Psoas muscle (tissue), 8 donors: ENCODE results near the gene PRPF19. TPM values are rescaled to one million over a fixed set of nuclear protein-coding genes. Genes with fewer than 3 reads are reported as not detected.
A peak's percentile ranks its signal among the peaks of the same experiment; 100 is the strongest.

Source experiments
- ATAC-seq, 4 donors: fragments of 200-7000 bp; cut with Tn5 transposase; one replicate each; pipeline ENCODE4 v1.9.1; 2020; ENCODE audit warnings: moderate library complexity in 3 of 4, mild to moderate bottlenecking in 2 of 4
- DNase-seq, 2 donors: peaks; one replicate each; pipeline ENCODE4 v3.0.0-alpha.2; 2020
- H3K27ac ChIP-seq: fragments of 200-600 bp; one replicate; pipeline ENCODE4 v1.8.0; 2022
- H3K27me3 ChIP-seq, 3 donors: fragments of 200-600 bp in 1 of 3; one replicate each; pipeline versions ENCODE4 v1.6.1 to v1.8.0; 2013 to 2022; ENCODE audit warnings: low read length in 2 of 3, mild to moderate bottlenecking in 2 of 3, moderate library complexity in 1 of 3; ENCODE audit not compliant: insufficient read depth in 3 of 3
- H3K36me3 ChIP-seq, 2 donors: fragments of 200-600 bp in 1 of 2; one replicate each; pipeline versions ENCODE4 v1.6.1 to v1.8.0; 2013 to 2022; ENCODE audit warnings: low read depth in 1 of 2, mild to moderate bottlenecking in 1 of 2, moderate library complexity in 1 of 2; ENCODE audit not compliant: insufficient read depth in 1 of 2
- H3K4me1 ChIP-seq: fragments of 200-600 bp; one replicate; pipeline ENCODE4 v1.8.0; 2022
- H3K4me3 ChIP-seq: fragments of 200-600 bp; one replicate; pipeline ENCODE4 v1.8.0; 2022; ENCODE audit warnings: mild to moderate bottlenecking
- H3K9me3 ChIP-seq: fragments of 200-600 bp; one replicate; pipeline ENCODE4 v1.8.0; 2022
- WGBS, 3 donors: extraction: QIAGEN DNeasy Blood & Tissue Kit; methylation state at CpG; one replicate each; pipeline versions ENCODE4 v1.1.6 to v1.1.7; 2013; 5-methylcytosine and 5-hydroxymethylcytosine counted together
- intact Hi-C, 2 donors: fragments of 100-400 bp; cut with DNase I; formaldehyde crosslinking; loops; one replicate each; pipeline versions ENCODE4 v1.11.0 to v1.14.2; 2022
- polyA plus RNA-seq, 3 donors: library from polyadenylated mRNA; stranded (reverse); fragments of 200-250 nt; gene quantifications; one replicate each; pipeline ENCODE4 v1.2.3, GENCODE V29; 2013
- total RNA-seq, 4 donors: library from RNA; stranded (reverse); fragmentation: NEBNext Ultra II Directional in 2 of 4; extraction: Animal tissue kit (Norgen Biotek cat#: 25700) in 2 of 4; gene quantifications; one replicate each; pipeline versions ENCODE4 v1.2.1 to v1.2.4, GENCODE V29; 2021 to 2023
- TF ChIP-seq, protein P1 (sequence below): fragments of 200-600 bp; IDR thresholded peaks from one replicate; pipeline ENCODE4 v1.8.0; 2022; ENCODE audit warnings: antibody characterized with exemption
- donor health status: healthy with polysubstance abuse.
- donor health status: DM: no; HTN: no; CAD: no; lungs with moderate emphysema.
- donor health status: Bipolar disorder and iron deficiency.
- donor health status: healthy.
- donor health status: DM: yes; HTN: yes; CAD: no.
- donor health status: DM: no; HTN: no; CAD: no.
- donor health status: DM: no; HTN: no; CAD: no.
- donor health status: DM: yes; HTN: yes; CAD: no.

Gene PRPF19
- total and polyA plus RNA-seq, 7 donors = 45.7 to 109 (median 67.4) TPM

DNA sequence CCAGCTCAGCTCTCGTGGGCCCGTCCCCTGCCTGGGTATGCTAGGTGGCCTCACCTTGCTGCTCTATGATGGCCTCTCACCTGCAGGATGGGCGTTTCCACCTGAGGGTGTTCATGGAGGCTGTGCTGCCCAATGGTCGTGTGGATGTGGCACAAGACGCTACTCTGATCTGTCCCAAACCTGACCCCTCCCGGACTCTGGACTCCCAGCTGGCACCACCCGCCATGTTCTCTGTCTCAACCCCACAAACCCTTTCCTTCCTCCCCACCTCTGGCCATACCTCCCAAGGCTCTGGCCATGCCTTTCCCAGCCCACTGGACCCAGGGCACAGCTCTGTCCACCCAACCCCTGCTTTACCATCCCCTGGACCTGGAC, 36.9 kb downstream of the PRPF19 start:
- H3K27me3 ChIP-seq = no peaks in the 10 kb centered on the region
- no peak overlapping the region for H3K4me3 ChIP-seq
- no peak overlapping the region for H3K27ac ChIP-seq
- no peaks in the 10 kb centered on the region for H3K9me3 ChIP-seq
- peaks cover 29% of the 10 kb centered on the region for H3K4me1 ChIP-seq
- intact Hi-C loops = no loop called here
- peak in 1 of 2 donors; percentile 48 for DNase-seq
- TF ChIP-seq, protein P1, sequence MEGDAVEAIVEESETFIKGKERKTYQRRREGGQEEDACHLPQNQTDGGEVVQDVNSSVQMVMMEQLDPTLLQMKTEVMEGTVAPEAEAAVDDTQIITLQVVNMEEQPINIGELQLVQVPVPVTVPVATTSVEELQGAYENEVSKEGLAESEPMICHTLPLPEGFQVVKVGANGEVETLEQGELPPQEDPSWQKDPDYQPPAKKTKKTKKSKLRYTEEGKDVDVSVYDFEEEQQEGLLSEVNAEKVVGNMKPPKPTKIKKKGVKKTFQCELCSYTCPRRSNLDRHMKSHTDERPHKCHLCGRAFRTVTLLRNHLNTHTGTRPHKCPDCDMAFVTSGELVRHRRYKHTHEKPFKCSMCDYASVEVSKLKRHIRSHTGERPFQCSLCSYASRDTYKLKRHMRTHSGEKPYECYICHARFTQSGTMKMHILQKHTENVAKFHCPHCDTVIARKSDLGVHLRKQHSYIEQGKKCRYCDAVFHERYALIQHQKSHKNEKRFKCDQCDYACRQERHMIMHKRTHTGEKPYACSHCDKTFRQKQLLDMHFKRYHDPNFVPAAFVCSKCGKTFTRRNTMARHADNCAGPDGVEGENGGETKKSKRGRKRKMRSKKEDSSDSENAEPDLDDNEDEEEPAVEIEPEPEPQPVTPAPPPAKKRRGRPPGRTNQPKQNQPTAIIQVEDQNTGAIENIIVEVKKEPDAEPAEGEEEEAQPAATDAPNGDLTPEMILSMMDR = no peak
- ATAC-seq = no peak
- 92 to 99% (median 94%) methylated on average over 6 to 7 of the region's 7 CpGs for WGBS, 3 donors
- no peaks in the 10 kb centered on the region for H3K36me3 ChIP-seq

DNA sequence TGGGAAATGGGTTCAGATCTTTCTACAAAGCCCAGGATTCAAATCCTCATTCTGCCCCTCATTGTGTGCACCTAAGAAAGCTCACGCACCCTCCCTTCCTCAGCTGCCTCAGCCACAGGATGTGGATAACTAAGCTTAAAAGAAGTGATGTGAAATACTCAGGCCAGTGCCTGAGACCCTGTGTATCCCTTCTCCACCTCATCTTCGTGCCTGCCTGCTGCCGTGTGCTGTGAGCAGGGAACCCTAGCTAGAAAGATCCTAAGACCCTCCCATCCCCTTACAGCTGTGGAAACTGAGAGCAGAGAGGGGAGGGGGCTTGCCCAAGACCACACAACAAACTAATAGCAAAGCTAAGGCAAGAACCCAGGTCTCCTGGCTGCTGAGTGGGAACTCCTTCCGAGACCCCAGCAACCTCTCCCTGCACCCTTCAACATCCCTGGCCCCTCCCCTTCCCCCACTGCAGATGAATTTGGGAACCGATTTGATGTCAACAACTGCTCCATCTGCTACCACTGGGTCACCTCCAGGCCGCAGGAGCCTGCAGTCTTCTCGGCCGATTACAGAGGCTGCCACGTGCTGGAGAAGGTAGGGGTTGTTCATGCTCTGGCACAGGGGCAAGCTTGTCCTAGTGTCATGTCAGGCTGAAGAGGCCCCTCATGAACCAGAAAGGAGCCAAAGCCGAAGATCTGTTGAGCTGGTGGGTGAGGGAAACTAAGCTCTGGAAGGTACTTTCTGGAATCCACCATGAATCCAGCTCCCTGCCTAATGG, 37.5 kb downstream of the PRPF19 start:
- TF ChIP-seq, protein P1 = no peak
- WGBS, 3 donors = 67 to 72% (median 71%) methylated on average over 10 of the region's 10 CpGs
- intact Hi-C loops = no loop called here
- Histone ChIP-seq H3K27me3 (no peaks in the 10 kb centered on the region), H3K4me3 (no peak overlapping the region), H3K9me3 (no peaks in the 10 kb centered on the region), H3K27ac (no peak overlapping the region), H3K36me3 (no peaks in the 10 kb centered on the region), H3K4me1 (peaks cover 24% of the 10 kb centered on the region)
- ATAC-seq = no peak
- peak in 1 of 2 donors; percentile 32 for DNase-seq

DNA sequence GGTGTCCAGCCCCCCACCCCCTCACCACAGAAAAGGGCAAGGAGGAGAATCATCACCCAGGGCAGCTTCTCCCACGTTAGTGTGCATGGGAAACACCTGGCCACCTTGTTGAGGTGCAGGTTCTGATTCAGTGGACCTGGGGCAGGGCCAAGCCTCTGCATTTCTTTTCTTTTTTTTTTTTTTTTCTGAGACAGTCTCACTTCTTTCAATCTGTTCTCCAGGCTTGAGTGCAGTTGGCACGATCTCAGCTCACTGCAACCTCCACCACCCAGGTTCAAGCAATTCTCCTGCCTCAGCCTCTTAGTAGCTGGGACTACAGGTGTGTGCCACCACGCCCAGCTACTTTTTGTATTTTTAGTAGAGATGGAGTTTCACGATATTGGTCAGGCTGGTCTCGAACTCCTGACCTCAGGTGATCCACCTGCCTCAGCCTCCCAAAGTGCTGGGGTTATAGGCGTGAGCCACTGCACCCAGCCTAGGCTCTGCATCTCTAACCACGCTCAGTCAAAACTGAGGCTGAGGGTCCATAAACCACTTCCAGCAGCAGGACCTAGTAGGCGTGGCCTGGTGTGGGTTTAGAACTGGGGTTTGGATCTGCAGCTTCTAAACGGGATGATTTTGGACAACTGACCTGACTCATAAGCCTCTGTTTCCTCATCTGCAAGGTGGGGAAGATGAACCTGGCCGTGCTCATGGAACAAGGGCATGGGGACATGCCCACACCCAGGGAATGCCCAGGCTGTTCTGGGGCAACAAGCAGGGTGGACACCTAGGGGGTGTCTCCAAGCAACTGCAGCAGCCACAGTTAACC, 38.3 kb downstream of the PRPF19 start:
- Histone ChIP-seq H3K4me3 (no peak overlapping the region), H3K36me3 (no peaks in the 10 kb centered on the region), H3K27me3 (no peaks in the 10 kb centered on the region), H3K27ac (no peak overlapping the region), H3K9me3 (no peaks in the 10 kb centered on the region), H3K4me1 (peaks cover 22% of the 10 kb centered on the region)
- TF ChIP-seq, protein P1 = no peak
- intact Hi-C loops = no loop called here
- DNase-seq (peak in 1 of 2 donors; percentile 38), ATAC-seq (no peak)
- 85 to 89% (median 85%) methylated on average over 10 of the region's 10 CpGs for WGBS, 3 donors

- 60 to 62% (median 61%) methylated on average over 12 to 13 of the region's 13 CpGs for whole genome bisulfite sequencing, 3 donors
- H3K4me1 ChIP-seq = peaks cover 16% of the 10 kb centered on the region
- peak in 1 of 4 donors; percentile 7 for ATAC-seq
- TF ChIP-seq, protein P1 = no peak
- no peaks in the 10 kb centered on the region for H3K36me3 ChIP-seq
- no peak within 1 kb of the TSS for H3K4me3 ChIP-seq
- DNase-seq = peak in 1 of 2 donors; percentile 41
- intact Hi-C loops = no loop called here
- H3K27ac ChIP-seq = no peak within 1 kb of the TSS
- H3K9me3 ChIP-seq = no peaks in the 10 kb centered on the region
- H3K27me3 ChIP-seq = no peaks in the 10 kb centered on the region
These were observed 39.2 kb downstream of the PRPF19 start, which contains the start of gene ZP1 for GRCh38 chr11:60866911-60867870. ZP1 (plus strand) TSS chr11:60867542; CDS start chr11:60867562, 20 bp downstream.
